Measurements from ENCODE around the gene SETD6.

DNA sequence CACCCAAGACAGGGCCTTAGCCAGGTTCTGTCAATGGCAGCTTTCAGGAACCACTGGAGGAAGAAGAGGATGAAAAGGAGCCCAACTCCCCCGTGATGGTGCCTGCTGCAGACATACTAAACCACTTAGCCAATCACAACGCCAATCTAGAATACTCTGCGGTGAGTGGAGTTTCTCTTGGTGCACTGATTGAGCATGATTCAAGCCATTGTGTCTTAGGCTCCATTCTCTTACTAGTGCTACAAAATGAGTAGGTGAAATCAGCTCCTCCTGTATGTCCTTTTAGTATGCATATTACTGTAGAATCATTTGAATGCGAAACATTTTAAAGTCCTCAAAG, 1.4 kb downstream of the SETD6 start:
- no peak for TF ChIP-seq CTCF (IDR thresholded peaks at IDR 0.05; ENCODE audit: low read length)
- no peak for TF ChIP-seq EZH2 (IDR thresholded peaks at IDR 0.05; ENCODE audit: borderline replicate concordance, low read length)
